ENCODE data around the gene RPRML. TPM values are rescaled to one million over a fixed set of nuclear protein-coding genes. Genes with fewer than 3 reads are reported as not detected.
A peak's percentile ranks its signal among the peaks of the same experiment; 100 is the strongest.

RPRML gene
- total RNA-seq, 1 donor from 2014 or later = 4.5 TPM

DNA sequence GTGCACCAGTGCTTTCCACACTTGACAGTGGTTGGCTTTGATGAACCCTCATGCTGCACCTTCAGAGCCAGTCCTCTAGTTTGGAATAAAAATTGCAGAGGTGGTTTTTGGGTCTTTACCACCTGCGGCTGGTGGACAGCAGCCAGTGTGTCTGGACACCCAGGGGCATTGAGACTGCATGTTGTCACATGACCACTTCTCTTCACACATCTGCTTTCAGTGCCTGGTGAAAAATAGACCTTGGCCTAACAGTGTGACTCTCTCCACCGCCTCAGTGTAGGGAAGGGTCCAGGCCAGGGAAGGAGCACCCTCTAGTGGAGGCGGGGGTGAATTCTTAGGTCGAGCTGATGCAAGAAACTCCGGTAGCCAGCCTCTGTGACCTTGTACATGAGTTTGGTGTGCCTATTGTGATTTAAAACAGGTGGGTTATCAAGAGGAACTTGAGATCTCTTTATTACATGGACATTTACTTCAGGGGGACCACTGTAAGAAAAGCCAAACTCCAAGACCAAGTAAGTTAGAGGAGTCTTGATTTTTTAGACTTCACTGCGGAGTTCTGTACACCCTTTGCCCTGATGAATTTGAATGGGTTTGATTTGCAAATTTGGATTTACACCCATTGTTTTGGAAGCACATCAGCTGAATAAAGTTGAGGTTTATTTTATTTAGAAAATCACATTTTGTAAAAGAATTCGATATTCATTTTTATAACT lies 38.2 kb downstream of the RPRML start:
- DNase-seq = peak; percentile 88
- Mint-ChIP-seq H3K27me3 (ENCODE audit: unreplicated experiment) (peaks cover 13% of the 10 kb centered on the region), H3K9me3 (ENCODE audit: unreplicated experiment) (peaks cover 5% of the 10 kb centered on the region), H3K27ac (ENCODE audit: unreplicated experiment) (no peak overlapping the region), H3K4me1 (ENCODE audit: low read depth, unreplicated experiment) (peaks cover 8% of the 10 kb centered on the region), H3K36me3 (ENCODE audit: unreplicated experiment) (no peaks in the 10 kb centered on the region), H3K4me3 (ENCODE audit: unreplicated experiment) (no peak overlapping the region)
- TF ChIP-seq, protein P1, sequence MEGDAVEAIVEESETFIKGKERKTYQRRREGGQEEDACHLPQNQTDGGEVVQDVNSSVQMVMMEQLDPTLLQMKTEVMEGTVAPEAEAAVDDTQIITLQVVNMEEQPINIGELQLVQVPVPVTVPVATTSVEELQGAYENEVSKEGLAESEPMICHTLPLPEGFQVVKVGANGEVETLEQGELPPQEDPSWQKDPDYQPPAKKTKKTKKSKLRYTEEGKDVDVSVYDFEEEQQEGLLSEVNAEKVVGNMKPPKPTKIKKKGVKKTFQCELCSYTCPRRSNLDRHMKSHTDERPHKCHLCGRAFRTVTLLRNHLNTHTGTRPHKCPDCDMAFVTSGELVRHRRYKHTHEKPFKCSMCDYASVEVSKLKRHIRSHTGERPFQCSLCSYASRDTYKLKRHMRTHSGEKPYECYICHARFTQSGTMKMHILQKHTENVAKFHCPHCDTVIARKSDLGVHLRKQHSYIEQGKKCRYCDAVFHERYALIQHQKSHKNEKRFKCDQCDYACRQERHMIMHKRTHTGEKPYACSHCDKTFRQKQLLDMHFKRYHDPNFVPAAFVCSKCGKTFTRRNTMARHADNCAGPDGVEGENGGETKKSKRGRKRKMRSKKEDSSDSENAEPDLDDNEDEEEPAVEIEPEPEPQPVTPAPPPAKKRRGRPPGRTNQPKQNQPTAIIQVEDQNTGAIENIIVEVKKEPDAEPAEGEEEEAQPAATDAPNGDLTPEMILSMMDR (IDR thresholded peaks at IDR 0.05; ENCODE audit: partially characterized antibody, unreplicated experiment) = peak; percentile 79

DNA sequence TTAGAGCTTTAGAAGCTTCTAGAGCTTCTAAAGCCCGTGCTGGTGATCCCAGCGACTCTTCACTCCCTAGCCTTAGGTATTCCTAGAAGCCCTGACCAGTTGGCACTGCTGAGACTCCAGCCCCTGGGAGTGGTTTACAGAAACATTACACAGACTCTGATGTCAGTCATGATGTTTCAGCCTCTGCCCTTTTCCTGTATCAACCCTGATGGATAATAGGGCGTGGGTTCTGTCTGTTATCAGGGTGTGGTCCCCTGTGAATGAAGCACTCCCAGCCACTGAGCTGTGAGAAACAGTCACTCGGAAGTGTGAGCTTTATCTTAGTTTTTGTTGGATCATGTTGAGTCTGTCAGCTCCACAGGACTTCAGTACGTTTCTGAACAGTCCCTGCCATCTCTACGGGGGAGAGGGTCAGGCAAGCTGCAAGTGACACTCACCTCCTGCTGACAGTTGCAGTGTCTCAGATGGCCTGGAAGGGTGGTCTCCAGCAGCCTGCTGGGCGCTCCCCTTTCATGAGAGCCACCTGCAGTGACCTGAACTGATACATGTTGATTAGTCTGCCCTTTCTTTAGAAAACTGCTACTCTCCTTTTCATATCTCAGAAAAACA lies 43.3 kb downstream of the RPRML start:
- Mint-ChIP-seq H3K4me1 (ENCODE audit: low read depth, unreplicated experiment) (peaks cover 11% of the 10 kb centered on the region), H3K27me3 (ENCODE audit: unreplicated experiment) (peaks cover 1% of the 10 kb centered on the region), H3K4me3 (ENCODE audit: unreplicated experiment) (no peak overlapping the region), H3K36me3 (ENCODE audit: unreplicated experiment) (no peaks in the 10 kb centered on the region), H3K27ac (ENCODE audit: unreplicated experiment) (no peak overlapping the region), H3K9me3 (ENCODE audit: unreplicated experiment) (no peaks in the 10 kb centered on the region)
- no peak for DNase-seq
- TF ChIP-seq, protein P1 (IDR thresholded peaks at IDR 0.05; ENCODE audit: partially characterized antibody, unreplicated experiment) = no peak

DNA sequence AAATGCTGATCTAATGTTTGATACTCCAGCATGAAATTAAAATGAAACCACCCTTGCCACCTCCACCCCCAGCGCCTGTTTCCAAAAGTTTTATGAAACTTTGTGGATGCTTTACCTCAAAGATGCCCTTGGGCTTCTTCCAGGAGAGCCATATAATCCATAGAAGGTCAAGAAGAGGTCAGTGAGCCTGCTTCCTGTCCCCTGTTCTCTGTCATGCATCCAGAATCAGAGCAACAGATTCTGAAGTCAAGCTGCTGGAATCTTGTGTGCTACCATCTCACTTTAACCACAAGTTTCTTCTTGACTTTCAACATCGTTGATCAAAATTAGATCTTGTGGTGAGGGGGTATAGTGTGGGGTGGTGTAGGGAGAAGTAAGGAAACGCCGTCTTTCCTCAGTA lies 47.5 kb downstream of the RPRML start:
- DNase-seq = no peak
- H3K27me3 Mint-ChIP-seq (ENCODE audit: unreplicated experiment) = peaks cover 3% of the 10 kb centered on the region
- peak overlapping the region; percentile 55 for H3K4me3 Mint-ChIP-seq (ENCODE audit: unreplicated experiment)
- H3K27ac Mint-ChIP-seq (ENCODE audit: unreplicated experiment) = no peak overlapping the region
- no peaks in the 10 kb centered on the region for H3K36me3 Mint-ChIP-seq (ENCODE audit: unreplicated experiment)
- peaks cover 29% of the 10 kb centered on the region for H3K4me1 Mint-ChIP-seq (ENCODE audit: low read depth, unreplicated experiment)
- TF ChIP-seq, protein P1 (IDR thresholded peaks at IDR 0.05; ENCODE audit: partially characterized antibody, unreplicated experiment) = no peak
- H3K9me3 Mint-ChIP-seq (ENCODE audit: unreplicated experiment) = no peaks in the 10 kb centered on the region

DNA sequence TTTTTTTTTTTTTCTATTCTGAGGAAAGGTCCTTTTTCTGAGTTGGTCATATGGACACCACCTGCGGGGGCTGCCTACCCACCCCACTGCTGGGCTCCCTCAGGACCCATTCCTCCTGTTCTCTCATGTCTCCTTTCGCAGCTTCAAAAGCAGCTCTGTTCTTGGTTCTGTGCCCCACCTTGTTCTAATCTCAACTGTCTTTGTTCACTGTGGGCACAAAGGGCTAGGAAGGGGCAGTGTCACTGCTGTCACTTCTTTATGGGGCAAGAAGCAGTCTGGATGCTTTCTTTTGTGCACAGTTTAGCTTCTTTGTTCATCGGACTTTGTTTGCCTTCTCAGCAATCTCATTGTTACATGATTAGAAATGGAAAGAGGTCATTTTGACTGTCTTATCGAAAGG lies 49.0 kb downstream of the RPRML start:
- no peak for DNase-seq
- Mint-ChIP-seq H3K9me3 (ENCODE audit: unreplicated experiment) (no peaks in the 10 kb centered on the region), H3K27me3 (ENCODE audit: unreplicated experiment) (peaks cover 3% of the 10 kb centered on the region), H3K36me3 (ENCODE audit: unreplicated experiment) (no peaks in the 10 kb centered on the region), H3K4me3 (ENCODE audit: unreplicated experiment) (peak overlapping the region; percentile 71), H3K27ac (ENCODE audit: unreplicated experiment) (peak overlapping the region; percentile 95), H3K4me1 (ENCODE audit: low read depth, unreplicated experiment) (peaks cover 29% of the 10 kb centered on the region)
- TF ChIP-seq, protein P1 (IDR thresholded peaks at IDR 0.05; ENCODE audit: partially characterized antibody, unreplicated experiment) = no peak

DNA sequence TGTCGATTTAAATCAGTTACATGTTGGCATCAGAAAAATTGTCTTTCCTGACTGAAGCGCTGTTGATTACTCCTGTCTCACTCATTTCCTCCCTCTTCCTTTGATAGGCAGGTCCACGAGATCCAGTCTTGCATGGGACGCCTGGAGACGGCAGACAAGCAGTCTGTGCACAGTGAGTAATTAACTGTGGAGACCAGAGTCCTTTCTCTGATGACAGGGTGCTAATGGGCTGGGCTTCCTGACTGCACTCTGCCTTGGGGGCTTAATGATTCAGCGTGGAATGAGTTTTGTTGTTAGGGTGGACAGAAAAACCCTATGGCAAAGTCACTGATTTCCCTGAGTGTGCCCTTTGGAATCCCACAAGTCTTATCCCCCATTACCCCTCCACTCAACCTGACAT lies 49.6 kb downstream of the RPRML start:
- TF ChIP-seq, protein P1 (IDR thresholded peaks at IDR 0.05; ENCODE audit: partially characterized antibody, unreplicated experiment) = no peak
- Mint-ChIP-seq H3K4me1 (ENCODE audit: low read depth, unreplicated experiment) (peaks cover 29% of the 10 kb centered on the region), H3K27me3 (ENCODE audit: unreplicated experiment) (peaks cover 3% of the 10 kb centered on the region), H3K27ac (ENCODE audit: unreplicated experiment) (peak overlapping the region; percentile 56), H3K36me3 (ENCODE audit: unreplicated experiment) (no peaks in the 10 kb centered on the region), H3K4me3 (ENCODE audit: unreplicated experiment) (peak overlapping the region; percentile 9), H3K9me3 (ENCODE audit: unreplicated experiment) (no peaks in the 10 kb centered on the region)
- DNase-seq = peak; percentile 43

Measured in glutamatergic neuron (in vitro differentiated cells).